ENCODE measurements around the gene SAPCD2. TPM values are rescaled to one million over a fixed set of nuclear protein-coding genes. Genes with fewer than 3 reads are reported as not detected.

Gene SAPCD2
- total and polyA plus RNA-seq, 2 of the 4 experiments (the other 2 are of a cell fraction) = 3.4 to 4.9 TPM

DNA sequence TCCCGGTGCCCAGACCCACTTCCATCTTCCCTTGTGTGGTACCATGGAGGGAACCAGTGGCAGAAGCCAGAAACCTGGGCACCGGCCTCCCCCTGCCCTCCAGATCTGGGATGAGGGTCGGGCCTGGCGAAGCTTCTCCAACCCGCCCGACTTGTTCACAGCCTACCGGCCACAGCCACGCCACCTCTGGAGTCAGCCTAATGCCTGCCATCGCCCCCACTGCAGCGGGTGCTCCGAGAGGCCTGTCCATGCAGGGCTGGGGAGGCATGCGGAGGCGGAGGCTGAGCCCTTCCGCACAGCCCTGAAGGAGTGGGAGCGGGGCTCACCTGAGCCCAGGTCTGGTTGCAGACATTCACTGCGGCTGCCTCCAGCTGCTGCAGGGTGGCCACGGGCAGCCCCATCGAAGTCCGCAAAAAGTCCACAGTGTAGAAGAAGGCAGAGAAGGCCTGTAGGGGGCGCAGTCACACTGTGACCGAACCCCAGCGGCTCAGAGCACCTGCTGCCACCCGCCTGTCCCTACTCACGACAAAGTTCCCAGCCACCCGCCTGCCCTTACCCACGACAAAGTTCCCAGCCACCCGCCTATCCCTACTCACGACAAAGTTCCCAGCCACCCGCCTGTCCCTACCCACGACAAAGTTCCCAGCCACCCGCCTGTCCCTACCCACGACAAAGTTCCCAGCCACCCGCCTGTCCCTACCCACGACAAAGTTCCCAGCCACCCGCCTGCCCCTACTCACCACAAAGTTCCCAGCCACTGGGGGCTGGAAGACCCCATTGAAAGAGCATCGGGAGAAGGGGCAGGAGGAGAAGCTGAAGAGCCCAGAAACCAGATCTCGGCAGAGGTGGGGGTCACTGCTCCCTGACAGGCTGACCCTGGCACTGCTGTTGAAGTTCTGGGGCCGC lies 20.6 kb downstream of the SAPCD2 start:
- no peak overlapping the region for H4K8ac ChIP-seq (ENCODE audit: low read depth in 2 of 2, low read length in 2 of 2)
- no peak overlapping the region for H3K23ac ChIP-seq (ENCODE audit: low read depth, low read length)
- BruUV-seq (replicated peaks) = no TSS peak
- H4K91ac ChIP-seq (ENCODE audit: insufficient read depth, low read depth, low read length) = no peak overlapping the region
- no peaks in the 10 kb centered on the region for H3K9me3 ChIP-seq (ENCODE audit: control insufficient read depth, insufficient read depth, low read length)
- peaks cover 5% of the 10 kb centered on the region for H4K20me1 ChIP-seq (ENCODE audit: insufficient read depth, low read length)
- no peak overlapping the region for H2AK9ac ChIP-seq (replicated peaks; ENCODE audit: low read depth, low read length, poor library complexity)
- WGBS, 2 experiments (ENCODE audit: extremely low coverage in 2 of 2, insufficient read length in 1 of 2) = 50% methylated on average over 12 of the region's 38 CpGs; no CpG with 5 or more reads in 1 of the 2 experiments
- TF ChIP-seq FOS (IDR thresholded peaks at IDR 0.05; ENCODE audit: low read depth, low read length) = no peak
- no peak for TF ChIP-seq SMC3 (IDR thresholded peaks at IDR 0.05; ENCODE audit: low read depth, low read length)
- TF ChIP-seq MAFK (IDR thresholded peaks at IDR 0.05; ENCODE audit: low read depth, low read length) = no peak
- TF ChIP-seq RAD21 (IDR thresholded peaks at IDR 0.05; ENCODE audit: low read length) = peak; percentile 54
- no peak for TF ChIP-seq MXI1 (IDR thresholded peaks at IDR 0.05; ENCODE audit: borderline replicate concordance, low read depth, low read length)
- TF ChIP-seq, protein P1, sequence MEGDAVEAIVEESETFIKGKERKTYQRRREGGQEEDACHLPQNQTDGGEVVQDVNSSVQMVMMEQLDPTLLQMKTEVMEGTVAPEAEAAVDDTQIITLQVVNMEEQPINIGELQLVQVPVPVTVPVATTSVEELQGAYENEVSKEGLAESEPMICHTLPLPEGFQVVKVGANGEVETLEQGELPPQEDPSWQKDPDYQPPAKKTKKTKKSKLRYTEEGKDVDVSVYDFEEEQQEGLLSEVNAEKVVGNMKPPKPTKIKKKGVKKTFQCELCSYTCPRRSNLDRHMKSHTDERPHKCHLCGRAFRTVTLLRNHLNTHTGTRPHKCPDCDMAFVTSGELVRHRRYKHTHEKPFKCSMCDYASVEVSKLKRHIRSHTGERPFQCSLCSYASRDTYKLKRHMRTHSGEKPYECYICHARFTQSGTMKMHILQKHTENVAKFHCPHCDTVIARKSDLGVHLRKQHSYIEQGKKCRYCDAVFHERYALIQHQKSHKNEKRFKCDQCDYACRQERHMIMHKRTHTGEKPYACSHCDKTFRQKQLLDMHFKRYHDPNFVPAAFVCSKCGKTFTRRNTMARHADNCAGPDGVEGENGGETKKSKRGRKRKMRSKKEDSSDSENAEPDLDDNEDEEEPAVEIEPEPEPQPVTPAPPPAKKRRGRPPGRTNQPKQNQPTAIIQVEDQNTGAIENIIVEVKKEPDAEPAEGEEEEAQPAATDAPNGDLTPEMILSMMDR (conservative IDR thresholded peaks at IDR 0.05; ENCODE audit: low read depth, low read length) = peak; percentile 63
- no peak for TF ChIP-seq NFE2L2 (IDR thresholded peaks at IDR 0.05; ENCODE audit: low read depth, low read length)
- no peak for TF ChIP-seq CEBPB (IDR thresholded peaks at IDR 0.05; ENCODE audit: low read depth, low read length)
- TF ChIP-seq RCOR1 (IDR thresholded peaks at IDR 0.05; ENCODE audit: insufficient replicate concordance, low read length) = no peak
- H3K14ac ChIP-seq (replicated peaks; ENCODE audit: low read depth, low read length) = no peak overlapping the region
- no peak overlapping the region for H2BK15ac ChIP-seq (ENCODE audit: low read depth, low read length)
- H2AFZ ChIP-seq (replicated peaks; ENCODE audit: low read length, poor library complexity) = no peak overlapping the region
- no peaks in the 10 kb centered on the region for H3K36me3 ChIP-seq (ENCODE audit: control insufficient read depth, insufficient read depth, low read length)
- intact Hi-C loops (cut with micrococcal nuclease) (no loop called here), dilution Hi-C loops (cut with HindIII; ENCODE audit: low sequenced_read_pairs, unreplicated experiment) (no loop called here), in situ Hi-C loops (cut with MboI; ENCODE audit: low sequenced_read_pairs) (no loop called here)
- no peak overlapping the region for H2BK20ac ChIP-seq (ENCODE audit: low read depth, low read length)
- peak; percentile 13; the same call in 1 of the 2 replicates for ATAC-seq (ENCODE audit: low read depth)
- no peak overlapping the region for H3K4me2 ChIP-seq (ENCODE audit: low read depth, low read length)
- H3K79me1 ChIP-seq (ENCODE audit: low read depth in 1 of 2, low read length in 2 of 2) = peaks cover 3 to 4% of the 10 kb centered on the region in 2 experiments; a peak in 2 of 4 replicates
- no peak overlapping the region for H3K4ac ChIP-seq (ENCODE audit: low read depth, low read length)
- H4K5ac ChIP-seq (ENCODE audit: low read depth, low read length) = no peak overlapping the region
- H3K4me3 ChIP-seq (ENCODE audit: insufficient read depth, low read depth, low read length) = no peak overlapping the region
- POLR2A ChIA-PET (ENCODE audit: unreplicated experiment) = no interaction called here
- peaks cover 3% of the 10 kb centered on the region for H3K4me1 ChIP-seq (ENCODE audit: control insufficient read depth, insufficient read depth, low read length)
- no peak overlapping the region for H2AK5ac ChIP-seq (ENCODE audit: low read depth, low read length)
- H2BK120ac ChIP-seq (ENCODE audit: low read depth, low read length) = no peak overlapping the region
- H3K27ac ChIP-seq (ENCODE audit: insufficient read depth, low read length) = no peak overlapping the region
- CTCF ChIA-PET = interaction anchor here (1.1 kb wide), 1 partner anchor 14 kb away, joined by 3 read pairs; no protein-coding TSS in a partner anchor
- no peak overlapping the region for H3K18ac ChIP-seq (ENCODE audit: low read depth, low read length)
- no peak overlapping the region for H3K9ac ChIP-seq (ENCODE audit: low read depth, low read length)
- DNase-seq = peak; percentile 20
- peaks cover 67% of the 10 kb centered on the region for H3K27me3 ChIP-seq (ENCODE audit: control insufficient read depth, insufficient read depth, low read length)
- H3K9me1 ChIP-seq (ENCODE audit: insufficient read depth, low read length) = no peaks in the 10 kb centered on the region
- no peak overlapping the region for H3K56ac ChIP-seq (ENCODE audit: extremely low read depth, insufficient read depth, low read length)
- no peak overlapping the region for H2BK5ac ChIP-seq (ENCODE audit: low read depth, low read length, poor library complexity, severe bottlenecking)
